HuH-7.5 (cell line): ENCODE data around the gene FBXW4.

Experiments
- DNase-seq: peaks from one replicate; pipeline ENCODE4 v3.0.0; 2011; ENCODE audit warnings: low spot score

The FBXW4 gene

DNA sequence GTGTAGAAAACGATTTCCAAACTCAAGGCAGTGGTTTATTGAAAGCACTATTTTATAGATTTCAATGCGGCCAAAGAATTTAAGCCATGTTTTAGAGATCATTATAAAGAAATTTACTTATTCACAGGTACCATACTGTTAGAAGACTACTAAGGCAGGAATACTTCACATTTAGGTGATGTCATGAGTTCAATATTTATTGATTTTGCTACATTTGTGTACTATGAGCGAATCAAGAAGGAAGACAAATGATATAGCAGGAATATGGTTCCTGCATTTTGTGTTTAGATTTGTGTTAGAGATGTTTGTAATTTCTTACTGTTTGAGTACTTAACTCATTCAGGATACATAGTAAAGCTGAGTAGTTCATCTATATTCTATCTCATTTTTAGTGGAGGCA lies 1.7 kb upstream of the FBXW4 start:
- no peak for DNase-seq

DNA sequence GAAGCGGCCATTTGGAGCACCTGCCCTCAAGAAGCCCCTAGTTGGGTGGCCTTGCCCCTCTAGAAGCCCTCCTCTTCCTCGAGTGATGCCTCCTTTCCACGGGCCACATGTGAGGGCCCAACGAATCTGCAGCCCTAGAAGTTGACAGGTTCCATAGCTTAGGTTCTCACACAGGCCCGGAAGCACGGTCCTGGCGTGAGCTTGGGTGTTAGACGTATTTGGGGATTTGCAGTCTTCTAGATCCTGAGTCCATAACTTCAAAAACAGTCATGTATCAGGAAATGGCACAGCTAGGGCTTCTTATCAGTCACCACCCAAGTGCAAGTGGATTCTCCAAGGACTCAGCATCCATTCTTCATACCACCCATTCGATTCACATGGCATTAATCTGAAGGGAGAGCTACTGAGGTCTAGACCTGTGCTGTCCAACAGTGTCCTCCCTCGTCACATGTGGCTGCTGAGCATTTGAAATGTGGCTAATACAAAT lies 477 bp upstream of the FBXW4 start:
- DNase-seq, result no peak

DNA sequence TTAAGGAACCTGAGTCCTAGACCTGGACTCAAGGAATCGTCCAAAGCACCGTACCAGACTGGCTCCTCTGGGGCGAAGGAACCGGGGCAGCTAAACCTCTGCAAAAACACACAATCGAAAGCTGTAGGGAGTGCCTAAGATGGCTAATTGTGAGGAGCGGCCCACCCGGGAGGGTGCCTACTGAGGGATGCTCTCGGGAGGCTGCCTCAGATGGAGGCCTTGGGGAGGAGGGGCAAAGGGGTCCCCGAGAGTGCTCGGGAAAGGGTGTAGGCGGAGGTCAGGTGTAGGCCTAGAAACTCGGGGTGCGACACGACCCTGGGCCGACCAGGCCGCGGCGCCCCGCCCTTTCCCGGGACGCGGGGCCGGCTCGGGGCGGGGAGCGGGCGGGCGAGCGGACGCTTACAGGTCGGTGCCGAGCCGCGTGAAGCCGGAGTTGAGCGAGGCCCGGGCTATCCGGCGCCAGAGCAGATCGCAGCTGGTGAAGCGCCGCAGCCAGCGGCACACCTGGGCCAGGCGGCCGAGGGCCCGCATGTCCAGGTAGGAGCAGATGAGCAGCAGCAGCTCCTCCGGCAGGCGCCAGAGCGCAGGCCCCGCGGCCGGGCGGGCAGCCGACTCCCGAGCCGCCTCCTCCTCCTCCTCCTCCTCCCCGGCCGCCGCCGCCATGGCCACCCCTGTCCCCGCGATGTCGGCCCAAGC lies 844 bp downstream of the FBXW4 start:
- DNase-seq, result peak; percentile 49

DNA sequence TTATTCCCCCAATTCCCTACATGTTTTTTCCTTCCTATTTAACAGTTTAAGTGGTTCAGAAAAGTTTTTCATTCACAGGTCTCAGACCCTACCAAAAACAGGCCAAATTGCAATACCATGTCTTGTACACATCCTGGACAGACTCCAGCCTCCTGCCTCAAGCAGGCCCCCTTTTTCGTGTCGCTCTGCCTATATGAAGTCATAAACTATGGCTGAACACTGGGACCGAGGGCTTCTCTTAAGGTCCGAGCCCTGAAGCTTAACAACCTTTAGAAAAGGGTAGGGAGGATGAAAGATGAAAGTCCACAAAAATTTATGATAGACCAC lies 1.4 kb downstream of the FBXW4 start:
- DNase-seq, result peak; percentile 39

DNA sequence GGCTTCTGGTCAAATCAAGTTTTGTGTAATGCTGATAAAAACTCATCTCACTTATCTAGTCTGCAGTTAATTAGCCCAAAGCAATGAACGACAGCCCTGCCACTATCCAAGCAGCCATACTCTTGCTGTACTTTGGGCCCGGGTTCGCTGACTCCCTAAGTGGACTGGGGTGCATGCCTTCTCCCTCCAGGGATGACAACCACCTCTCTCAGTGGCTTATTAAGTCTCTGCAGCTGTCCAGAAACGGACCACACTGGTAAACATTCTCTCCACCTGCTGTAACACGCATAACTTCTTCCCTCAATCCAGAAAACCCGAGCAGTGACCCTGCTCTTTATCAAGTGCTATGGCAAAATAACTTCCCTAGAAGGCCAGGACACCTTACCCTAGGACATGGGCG lies 3.9 kb downstream of the FBXW4 start:
- DNase-seq, result no peak

DNA sequence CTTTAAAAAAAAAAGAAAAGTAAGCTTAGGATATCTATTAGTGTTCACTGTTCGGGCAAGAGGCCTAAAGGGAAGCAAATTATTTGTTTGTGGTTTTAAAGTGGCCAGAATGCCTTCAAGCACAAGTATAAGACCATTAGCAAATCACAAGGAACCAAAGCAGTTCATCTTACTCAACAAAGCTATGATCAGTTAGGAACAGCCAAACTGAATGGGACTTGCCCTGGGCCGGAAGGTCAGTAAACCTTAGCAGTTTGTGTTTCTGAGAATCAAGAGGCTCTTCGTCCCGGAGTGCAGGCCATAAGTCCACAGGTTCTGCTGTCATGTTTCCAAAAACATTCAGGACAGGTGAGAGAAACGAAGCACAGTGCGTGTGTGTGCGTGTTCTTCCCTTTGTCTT lies 4.5 kb downstream of the FBXW4 start:
- no peak for DNase-seq

DNA sequence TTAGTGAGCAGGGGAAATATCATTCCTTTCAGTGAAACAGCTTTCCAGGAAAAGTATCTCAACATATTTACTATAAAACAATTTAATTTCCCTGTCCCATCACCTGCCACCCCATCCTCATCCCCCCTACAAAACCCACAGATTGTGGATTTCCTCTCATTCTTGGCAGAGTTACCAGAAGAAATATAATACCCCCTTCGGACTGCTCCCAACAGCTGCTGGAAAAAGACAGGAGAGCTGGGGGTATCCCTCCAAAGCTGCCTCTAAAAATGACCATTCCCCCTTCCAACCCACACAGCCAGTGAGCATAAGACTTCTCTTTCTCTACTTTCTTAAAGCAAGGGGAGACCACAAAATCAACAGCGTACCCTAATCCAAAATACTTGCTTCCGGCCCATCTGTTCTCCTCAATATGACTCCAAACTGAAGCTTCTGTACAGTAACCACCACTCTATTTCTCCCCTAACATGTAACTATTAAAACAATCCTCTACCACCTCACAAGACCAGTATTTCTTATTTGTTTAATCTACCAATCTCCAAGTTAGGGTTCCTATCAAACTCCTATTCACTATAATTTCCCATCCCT lies 7.8 kb downstream of the FBXW4 start:
- DNase-seq, result no peak

DNA sequence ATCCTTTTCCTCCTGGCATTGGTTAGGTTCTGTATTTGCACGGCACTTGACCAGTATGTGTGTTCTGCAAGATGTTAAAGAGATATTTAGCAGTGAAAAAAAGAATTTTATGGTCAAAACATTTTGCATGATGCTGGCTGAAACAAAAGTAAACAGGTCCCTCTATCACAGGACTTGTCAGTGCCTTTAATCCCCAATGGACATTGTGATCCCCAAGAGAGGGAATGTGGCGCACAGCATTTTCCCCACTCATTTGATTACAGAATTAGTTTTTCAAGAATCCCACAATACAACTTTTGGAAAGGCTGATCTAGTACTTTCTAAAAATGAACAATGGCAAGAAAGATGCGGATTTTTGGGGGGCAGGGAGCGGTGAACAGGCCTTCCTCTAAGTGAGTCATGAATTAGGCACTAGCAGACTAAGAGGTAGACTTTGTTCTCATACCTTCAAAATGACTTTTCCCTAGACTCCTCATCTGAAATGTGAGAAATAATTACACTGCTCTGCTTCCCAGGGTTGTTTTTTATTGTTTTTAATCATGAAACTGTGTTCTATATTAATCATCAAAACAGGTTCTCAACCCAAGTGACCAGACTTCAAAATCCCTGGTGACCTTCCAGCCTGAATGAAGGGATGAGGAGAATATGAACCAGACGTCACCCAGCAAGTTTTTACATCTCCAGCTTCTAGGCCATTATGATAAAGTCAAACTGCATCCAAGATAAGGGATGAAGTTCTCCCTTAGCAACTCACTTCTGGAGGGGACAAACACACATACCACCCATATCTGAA lies 8.6 kb downstream of the FBXW4 start:
- no peak for DNase-seq

DNA sequence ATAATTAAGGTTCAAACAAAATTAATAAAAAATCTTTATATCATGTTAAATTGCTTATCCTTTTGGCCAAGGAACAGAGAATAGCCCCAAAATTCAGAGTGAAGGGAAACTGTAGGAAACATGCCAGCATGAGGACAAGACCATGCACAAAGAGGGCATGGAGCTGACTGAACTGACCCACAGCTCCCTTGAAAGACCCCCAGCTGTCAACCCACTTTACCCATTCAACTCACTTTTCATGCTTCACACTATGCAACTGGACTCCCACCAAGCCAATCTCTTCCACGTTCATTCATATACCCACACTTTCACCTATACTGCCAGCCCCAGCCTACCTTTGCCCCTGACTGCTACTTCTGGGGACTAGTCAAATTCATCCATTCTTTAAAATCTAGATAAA lies 10.2 kb downstream of the FBXW4 start:
- DNase-seq, result no peak

DNA sequence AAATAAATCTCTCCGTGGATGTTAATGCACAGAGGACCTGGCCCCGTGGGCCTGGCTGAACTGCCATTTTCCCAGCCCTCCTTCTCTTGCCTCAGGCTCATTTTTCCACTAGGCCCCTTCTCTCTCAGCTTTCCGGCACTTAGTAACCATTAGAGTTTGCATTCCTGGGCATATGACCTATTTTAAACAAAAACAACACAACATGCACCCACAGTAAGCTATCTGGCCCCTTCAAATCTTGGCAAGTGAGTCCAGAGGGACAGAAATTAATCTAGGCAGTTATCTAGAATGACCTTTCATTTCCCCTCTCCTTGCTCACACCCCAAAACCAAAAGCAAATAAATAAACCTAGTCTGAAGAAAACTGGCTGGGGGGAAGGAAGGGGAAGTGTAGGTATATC lies 11.7 kb downstream of the FBXW4 start:
- no peak for DNase-seq

DNA sequence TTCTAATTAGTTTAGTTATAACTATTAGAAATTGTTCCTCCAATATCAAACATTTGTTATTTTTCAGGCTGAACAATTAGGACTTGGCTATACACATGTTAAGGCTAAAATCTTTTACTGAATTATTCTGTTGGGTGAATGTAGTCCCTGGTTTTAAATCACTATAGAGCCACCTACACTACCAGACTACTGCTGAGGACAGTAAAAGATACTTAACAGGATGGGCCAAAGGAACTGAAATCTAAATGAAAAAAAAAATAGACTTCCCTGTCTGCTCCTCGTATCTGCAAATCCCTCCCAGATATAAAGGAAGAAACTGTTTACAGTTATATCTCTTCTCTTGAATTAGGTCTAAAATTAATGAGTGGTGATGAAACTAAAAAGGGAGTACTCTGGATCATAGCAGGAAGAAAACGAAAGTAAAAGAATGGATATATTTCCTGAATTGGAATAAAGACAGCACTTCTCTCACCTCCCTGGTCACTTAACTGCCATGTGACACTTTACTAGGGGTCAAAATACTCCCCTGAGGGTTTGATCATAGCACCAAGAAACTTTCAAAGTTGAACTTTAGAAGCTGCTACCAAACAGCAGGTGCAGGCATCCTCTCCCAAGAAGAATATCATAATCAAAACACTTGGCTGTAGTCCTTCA lies 12.7 kb downstream of the FBXW4 start:
- no peak for DNase-seq

DNA sequence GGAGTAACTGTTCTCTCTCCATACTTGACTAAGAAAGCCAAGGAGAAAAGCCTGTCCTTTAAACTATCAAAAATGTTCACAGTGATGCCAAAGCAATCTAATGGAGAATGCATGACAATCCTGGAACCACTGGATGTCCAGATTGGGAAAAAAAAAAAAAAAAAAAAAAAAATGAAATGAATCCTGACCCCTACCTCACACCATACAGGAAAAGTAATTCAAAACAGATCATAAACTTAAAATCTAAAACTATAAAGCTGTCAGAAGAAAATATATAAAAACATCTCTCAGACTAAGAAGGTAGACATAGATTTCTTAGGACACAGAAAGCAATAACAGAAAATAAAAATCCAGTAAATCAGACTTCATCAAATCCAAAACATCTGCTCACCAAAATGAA lies 18.4 kb downstream of the FBXW4 start:
- DNase-seq, result no peak

DNA sequence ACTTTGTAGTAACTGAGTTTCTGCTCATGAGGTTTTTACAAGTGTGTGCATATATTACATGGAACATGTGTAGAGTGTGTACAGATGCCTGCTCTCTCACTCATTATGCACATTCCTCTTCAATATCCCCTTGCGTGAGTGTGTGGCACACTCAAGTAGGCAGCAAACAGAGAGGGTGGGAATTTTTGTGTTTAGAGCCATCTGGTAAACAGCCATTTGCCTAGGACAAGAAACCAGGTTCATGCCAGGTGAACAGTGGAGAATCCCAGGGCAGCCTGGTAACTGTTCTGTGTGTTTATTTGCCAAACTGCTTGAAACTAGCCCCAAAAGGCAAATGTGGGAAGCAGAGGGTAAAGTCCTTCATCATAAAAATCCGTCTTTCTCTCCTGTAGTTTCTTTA lies 19.9 kb downstream of the FBXW4 start:
- no peak for DNase-seq

DNA sequence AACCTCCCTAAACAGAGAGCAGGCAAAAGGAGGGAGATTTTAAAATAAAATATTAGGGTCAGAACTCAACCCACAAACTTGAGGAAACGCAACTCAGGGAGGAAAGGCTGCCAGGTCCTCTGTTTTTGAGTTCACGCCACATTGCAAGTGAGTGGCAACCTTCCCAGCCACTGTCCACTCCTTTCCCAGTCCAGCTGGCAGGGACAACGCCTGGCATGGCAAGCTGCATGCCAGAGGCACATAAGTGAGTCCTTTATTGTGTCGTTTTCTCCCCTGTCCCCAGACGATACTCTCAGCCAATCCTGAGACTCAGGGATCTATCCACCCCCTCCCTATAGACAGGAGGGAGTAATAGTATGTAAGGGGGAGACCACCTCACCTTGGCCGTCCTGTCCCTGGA lies 22.4 kb downstream of the FBXW4 start:
- DNase-seq, result no peak

DNA sequence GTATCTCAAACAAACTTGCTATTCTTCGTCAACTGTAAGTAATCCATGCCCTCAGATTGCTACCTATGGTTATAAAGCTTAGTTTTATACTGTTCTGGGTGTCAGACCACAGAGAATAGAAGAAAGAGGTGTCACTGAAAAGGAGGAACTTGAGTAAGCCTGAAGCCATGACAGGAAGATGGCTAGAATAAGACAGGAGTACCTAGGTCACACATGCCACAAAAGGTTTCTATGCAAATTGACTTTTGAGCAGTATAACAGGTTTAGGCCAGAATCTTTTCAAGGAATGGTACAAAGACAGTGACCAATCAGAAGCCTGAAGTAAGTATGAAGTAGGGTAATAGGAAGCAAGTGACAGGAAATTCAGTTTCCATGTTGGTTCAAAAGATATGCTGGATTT lies 23.5 kb downstream of the FBXW4 start:
- DNase-seq, result no peak

DNA sequence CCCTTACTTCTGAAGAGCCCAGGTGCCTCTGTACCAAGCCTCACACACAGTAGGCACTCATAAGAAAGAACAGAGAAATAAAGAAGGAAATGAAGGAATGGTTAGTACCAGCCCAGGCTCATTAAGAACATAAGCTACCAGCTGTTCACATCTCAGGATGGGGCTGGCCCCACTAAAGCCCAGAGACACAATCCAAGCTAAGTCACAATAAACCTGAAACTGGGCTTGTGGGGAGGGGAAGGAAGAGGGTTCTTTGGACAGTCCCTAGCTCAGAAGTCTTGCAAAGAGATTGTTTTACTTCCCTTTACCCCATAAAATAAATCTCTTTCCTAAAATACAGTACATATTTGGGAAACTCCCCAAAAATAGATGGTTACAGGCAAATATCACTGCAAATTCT lies 24.3 kb downstream of the FBXW4 start:
- DNase-seq, result no peak

DNA sequence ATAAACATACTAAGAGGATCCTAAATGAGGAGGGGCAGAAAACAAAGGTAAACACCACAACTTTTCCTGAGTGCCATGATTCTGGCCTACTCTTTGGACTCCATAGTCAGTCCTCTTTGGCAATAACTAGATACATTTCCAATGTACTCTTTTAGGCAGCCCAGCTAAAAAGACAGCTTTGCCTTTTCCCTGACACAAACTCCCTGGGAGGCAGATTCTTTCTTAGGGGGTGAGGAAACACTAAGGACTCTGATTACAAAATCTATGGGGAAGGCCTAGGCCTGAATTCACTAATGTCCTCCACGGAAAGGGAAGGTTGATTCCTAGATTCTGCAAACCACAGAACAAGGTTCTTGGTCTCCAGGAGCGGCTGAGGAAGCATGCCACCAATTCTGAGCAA lies 25.8 kb downstream of the FBXW4 start:
- no peak for DNase-seq

DNA sequence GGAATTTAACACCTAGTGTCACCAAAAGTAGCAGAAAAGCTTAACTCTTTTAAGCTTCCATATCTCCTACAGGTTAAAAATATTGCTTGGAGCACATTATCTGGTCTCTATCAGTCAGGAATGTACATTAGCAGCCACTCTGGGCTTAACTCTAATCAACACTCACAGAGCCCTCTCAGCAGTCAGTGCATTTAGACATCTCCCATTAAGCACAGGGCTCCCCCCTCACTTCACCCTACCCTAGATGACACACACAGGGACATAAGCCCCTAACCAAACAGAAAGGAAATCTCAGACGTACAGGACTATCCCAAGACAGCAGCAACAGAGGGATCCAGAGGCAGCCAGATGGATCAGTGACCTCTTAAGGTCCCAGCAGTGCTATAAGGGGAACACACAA lies 26.4 kb downstream of the FBXW4 start:
- DNase-seq, result no peak

DNA sequence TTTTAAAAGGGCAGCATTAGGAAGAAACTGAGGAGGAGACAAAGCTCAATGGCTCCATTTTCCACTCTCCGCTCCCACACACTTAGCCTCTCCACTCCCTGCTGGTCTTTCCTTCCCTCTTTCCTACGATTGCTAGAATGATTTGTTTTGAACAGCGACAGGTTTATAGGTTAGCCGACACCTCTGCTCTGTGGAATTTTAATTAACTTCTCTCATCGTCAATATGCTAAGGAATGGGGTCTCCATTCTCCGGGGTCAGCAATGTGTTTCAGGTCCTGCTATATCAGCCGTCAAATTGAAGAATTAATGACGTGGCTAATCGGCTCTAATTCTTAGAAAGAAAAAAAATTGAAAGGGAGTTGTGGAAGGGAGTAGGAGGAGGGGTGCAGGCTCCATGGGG lies 28.9 kb downstream of the FBXW4 start:
- no peak for DNase-seq

DNA sequence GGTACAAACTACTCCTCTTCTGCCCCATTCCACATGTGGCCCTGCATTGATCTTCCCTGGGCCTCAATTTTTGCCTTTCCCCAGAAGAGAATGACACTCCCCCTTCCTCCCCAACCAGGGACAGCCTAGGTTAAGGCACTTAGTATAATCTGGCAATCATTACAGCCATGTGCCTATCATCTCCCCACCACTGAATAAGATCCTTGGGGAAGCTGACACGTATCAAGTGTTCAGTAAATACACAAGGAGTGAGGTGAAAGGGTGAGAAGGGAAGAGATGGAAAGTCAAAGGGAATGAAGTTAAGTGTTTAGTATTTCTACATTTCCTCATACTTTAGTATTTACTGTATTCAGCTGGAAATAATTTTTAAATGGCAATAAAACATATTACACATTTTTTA lies 31.9 kb downstream of the FBXW4 start:
- DNase-seq, result no peak

DNA sequence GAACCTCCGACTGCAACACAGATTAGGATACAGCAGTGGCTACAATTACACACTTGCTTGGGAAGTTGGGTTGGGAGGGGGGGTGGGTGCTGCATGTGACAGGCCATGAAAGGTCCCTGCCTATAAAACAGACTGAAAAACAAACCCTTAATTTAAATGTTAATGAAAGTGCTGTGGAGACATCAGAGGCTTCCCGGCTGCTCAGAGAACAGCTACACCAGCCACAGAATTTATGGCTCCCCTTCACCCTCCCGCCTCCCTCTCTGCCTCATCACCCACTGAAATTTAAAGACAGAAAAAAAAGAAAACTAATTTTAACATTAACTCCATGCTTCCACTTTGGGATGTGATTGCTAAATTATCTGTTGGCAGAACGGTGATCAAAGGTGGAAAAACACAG lies 34.7 kb downstream of the FBXW4 start:
- DNase-seq, result no peak

DNA sequence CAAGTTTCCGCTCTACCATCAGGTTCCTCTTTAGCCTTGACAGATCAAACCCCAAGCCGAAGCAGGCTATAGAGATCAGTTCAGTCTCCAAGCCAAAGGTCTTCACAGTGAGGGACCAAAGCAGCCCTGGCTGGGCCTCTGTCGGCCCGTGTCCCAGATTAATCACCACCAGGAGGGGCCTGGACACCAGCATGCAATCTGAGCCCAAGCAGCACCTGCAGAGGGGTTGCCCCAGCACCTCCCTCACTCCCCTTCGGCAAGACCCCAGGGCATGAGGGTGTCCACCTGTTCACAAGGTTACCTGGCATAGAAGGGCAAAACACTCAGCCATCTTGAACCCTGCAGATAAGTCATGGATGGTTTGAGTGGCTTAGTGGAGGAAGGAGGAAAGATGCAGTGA lies 36.0 kb downstream of the FBXW4 start:
- DNase-seq, result no peak

DNA sequence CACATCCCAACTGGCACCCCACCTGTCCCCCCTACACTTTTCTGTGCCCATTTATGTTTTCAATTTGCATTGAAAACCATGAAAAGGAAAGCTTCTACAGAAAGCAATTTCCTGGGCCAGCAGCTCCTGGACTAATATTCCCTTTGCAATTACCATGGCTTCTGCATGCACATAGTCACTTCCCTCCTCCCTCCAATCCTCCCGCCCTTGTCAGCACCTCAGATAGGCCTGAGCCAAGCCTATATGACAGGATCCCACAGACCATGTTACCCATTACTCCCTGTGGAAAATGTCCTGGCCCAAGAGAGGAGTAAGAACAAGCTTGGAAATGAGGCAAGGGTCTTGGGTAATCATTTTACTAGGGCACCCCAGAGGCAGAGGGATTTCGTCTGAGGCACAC lies 38.1 kb downstream of the FBXW4 start:
- no peak for DNase-seq
